Esophagus squamous epithelium (tissue), 5 donors: ENCODE data around the gene TUBGCP5. TPM values are rescaled to one million over a fixed set of nuclear protein-coding genes. Genes with fewer than 3 reads are reported as not detected.

ENCODE experiments used
- DNase-seq: peaks from one replicate; lab custom pipeline; 2025; lab: John Stamatoyannopoulos, UW
- H3K27ac ChIP-seq, 4 donors: fragments of 200-600 bp; sonication (generic); one replicate each; pipeline ENCODE4 v1.5.1; 2016 to 2019; ENCODE audit warnings: mild to moderate bottlenecking in 1 of 4
- H3K27me3 ChIP-seq, 4 donors: fragments of 200-600 bp; sonication (generic); 1 replicate in 3 of 4; 2 replicates in 1 of 4; pipeline versions ENCODE4 v1.5.1 to v1.6.0; 2017 to 2021; ENCODE audit warnings: antibody characterized with exemption in 1 of 4
- H3K36me3 ChIP-seq, 3 donors: fragments of 200-600 bp; sonication (generic); one replicate each; pipeline ENCODE4 v1.5.1; 2016 to 2019
- H3K4me1 ChIP-seq, 3 donors: fragments of 200-600 bp; sonication (generic); one replicate each; pipeline ENCODE4 v1.5.1; 2017 to 2019
- H3K4me3 ChIP-seq, 4 donors: fragments of 200-600 bp; sonication (generic); 1 replicate in 3 of 4; 2 replicates in 1 of 4; pipeline ENCODE4 v1.5.1; 2016 to 2019; ENCODE audit warnings: mild to moderate bottlenecking in 2 of 4, moderate library complexity in 1 of 4
- H3K9me3 ChIP-seq, 3 donors: fragments of 200-600 bp; sonication (generic); one replicate each; pipeline ENCODE4 v1.5.1; 2016 to 2019
- POLR2A ChIP-seq, 4 donors: fragments of 450-650 bp; IDR thresholded peaks; one replicate each; pipeline ENCODE4 v1.6.1; 2017; ENCODE audit warnings: antibody characterized with exemption in 4 of 4, mild to moderate bottlenecking in 4 of 4, moderate library complexity in 3 of 4
- WGBS, 2 donors: methylation state at CpG; one replicate each; pipeline ENCODE4 v1.1.5; 2018; 5-methylcytosine and 5-hydroxymethylcytosine counted together
- intact Hi-C: fragments of 100-400 bp; cut with DNase I; formaldehyde crosslinking; loops from one replicate; pipeline ENCODE4 v1.15.0; 2022
- total RNA-seq, 4 donors: library from RNA; depleted of rRNA; stranded (reverse); fragments of >200 nt; gene quantifications; one replicate each; pipeline ENCODE4 v1.1.0, GENCODE V29; 2016
- TF ChIP-seq, protein P1 (sequence below), 6 experiments: fragments of 450-650 bp in 4 of 6; fragments of 200-600 bp in 2 of 6; sonication (generic) in 2 of 6; IDR thresholded peaks; one replicate each; pipeline ENCODE4 v1.5.1; 2016 to 2019; ENCODE audit warnings: antibody characterized with exemption in 6 of 6, mild to moderate bottlenecking in 4 of 6, moderate library complexity in 4 of 6
- donor health status: DM: yes; HTN: yes; CAD: no.

Gene TUBGCP5
- total RNA-seq, 4 donors from 2014 or later: 10.6 to 33.6 (median 20.0) TPM

DNA sequence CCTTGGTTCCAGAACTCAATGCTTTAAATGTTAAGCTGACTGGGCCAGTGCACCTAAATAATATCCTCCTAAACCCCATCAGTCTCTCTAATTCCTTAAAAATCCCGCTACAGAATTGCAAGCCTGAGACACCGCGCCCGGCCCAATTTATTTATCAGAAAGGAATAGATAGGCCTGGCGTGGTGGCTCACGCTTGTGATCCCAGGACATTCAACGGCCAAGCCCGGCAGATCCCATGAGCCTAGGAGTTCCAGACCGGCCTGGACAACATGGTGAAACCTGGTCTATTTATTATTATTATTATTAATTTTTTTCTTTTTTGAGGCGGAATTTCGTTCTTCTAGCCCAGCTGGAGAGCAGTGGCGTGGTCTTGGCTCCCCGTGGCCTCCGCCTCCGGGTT lies 28.0 kb upstream of the TUBGCP5 start:
- WGBS, 2 donors: 91 to 93% methylated on average over 15 of the region's 15 CpGs

GRCh38 chr15:23065836-23066235 lies 26.5 kb upstream of the TUBGCP5 start:
- 93 to 95% methylated on average over 4 to 17 of the region's 23 CpGs for WGBS, 2 donors
- no peak for DNase-seq

More for the DNA sequence above, 28.0 kb upstream of the TUBGCP5 start:
- Histone ChIP-seq H3K4me3 (no peak overlapping the region), H3K27ac (no peak overlapping the region), H3K27me3 (peaks cover 0 to 7% (median 0%) of the 10 kb centered on the region in 4 donors), H3K36me3 (no peaks in the 10 kb centered on the region), H3K9me3 (peaks cover 0 to 7% (median 0%) of the 10 kb centered on the region in 3 donors), H3K4me1 (no peaks in the 10 kb centered on the region)
- no peak for DNase-seq
- intact Hi-C loops: no loop called here
- TF ChIP-seq POLR2A (IDR thresholded peaks at IDR 0.05): no peak
- TF ChIP-seq, protein P1, sequence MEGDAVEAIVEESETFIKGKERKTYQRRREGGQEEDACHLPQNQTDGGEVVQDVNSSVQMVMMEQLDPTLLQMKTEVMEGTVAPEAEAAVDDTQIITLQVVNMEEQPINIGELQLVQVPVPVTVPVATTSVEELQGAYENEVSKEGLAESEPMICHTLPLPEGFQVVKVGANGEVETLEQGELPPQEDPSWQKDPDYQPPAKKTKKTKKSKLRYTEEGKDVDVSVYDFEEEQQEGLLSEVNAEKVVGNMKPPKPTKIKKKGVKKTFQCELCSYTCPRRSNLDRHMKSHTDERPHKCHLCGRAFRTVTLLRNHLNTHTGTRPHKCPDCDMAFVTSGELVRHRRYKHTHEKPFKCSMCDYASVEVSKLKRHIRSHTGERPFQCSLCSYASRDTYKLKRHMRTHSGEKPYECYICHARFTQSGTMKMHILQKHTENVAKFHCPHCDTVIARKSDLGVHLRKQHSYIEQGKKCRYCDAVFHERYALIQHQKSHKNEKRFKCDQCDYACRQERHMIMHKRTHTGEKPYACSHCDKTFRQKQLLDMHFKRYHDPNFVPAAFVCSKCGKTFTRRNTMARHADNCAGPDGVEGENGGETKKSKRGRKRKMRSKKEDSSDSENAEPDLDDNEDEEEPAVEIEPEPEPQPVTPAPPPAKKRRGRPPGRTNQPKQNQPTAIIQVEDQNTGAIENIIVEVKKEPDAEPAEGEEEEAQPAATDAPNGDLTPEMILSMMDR (IDR thresholded peaks at IDR 0.05): no peak

GRCh38 chr15:23064156-23064555 lies 24.8 kb upstream of the TUBGCP5 start:
- H3K4me1 ChIP-seq: no peaks in the 10 kb centered on the region
- H3K4me3 ChIP-seq: no peak overlapping the region
- H3K27ac ChIP-seq: no peak overlapping the region
- peaks cover 0 to 7% (median 0%) of the 10 kb centered on the region in 3 donors for H3K9me3 ChIP-seq
- intact Hi-C loops: no loop called here
- no peak for TF ChIP-seq POLR2A (IDR thresholded peaks at IDR 0.05)
- TF ChIP-seq, protein P1 (IDR thresholded peaks at IDR 0.05): no peak
- no peak for DNase-seq
- 58 to 78% methylated on average over 2 to 5 of the region's 5 CpGs for WGBS, 2 donors
- H3K27me3 ChIP-seq: no peaks in the 10 kb centered on the region
- no peaks in the 10 kb centered on the region for H3K36me3 ChIP-seq

More at GRCh38 chr15:23065836-23066235, 26.5 kb upstream of the TUBGCP5 start:
- Histone ChIP-seq H3K27ac (no peak overlapping the region), H3K9me3 (peaks cover 0 to 7% (median 0%) of the 10 kb centered on the region in 3 donors), H3K4me1 (no peaks in the 10 kb centered on the region), H3K4me3 (no peak overlapping the region), H3K27me3 (no peaks in the 10 kb centered on the region), H3K36me3 (no peaks in the 10 kb centered on the region)
- intact Hi-C loops: no loop called here
- TF ChIP-seq, protein P1 (IDR thresholded peaks at IDR 0.05): no peak
- no peak for TF ChIP-seq POLR2A (IDR thresholded peaks at IDR 0.05)

- Histone ChIP-seq H3K4me1 (no peaks in the 10 kb centered on the region), H3K27me3 (peaks cover 0 to 9% (median 0%) of the 10 kb centered on the region in 4 donors), H3K9me3 (no peaks in the 10 kb centered on the region), H3K27ac (no peak overlapping the region), H3K4me3 (no peak overlapping the region), H3K36me3 (no peaks in the 10 kb centered on the region)
- TF ChIP-seq, protein P1 (IDR thresholded peaks at IDR 0.05): no peak
- TF ChIP-seq POLR2A (IDR thresholded peaks at IDR 0.05): no peak
- no peak for DNase-seq
- intact Hi-C loops: no loop called here
These were observed 18.3 kb upstream of the TUBGCP5 start for GRCh38 chr15:23057707-23058106.

DNA sequence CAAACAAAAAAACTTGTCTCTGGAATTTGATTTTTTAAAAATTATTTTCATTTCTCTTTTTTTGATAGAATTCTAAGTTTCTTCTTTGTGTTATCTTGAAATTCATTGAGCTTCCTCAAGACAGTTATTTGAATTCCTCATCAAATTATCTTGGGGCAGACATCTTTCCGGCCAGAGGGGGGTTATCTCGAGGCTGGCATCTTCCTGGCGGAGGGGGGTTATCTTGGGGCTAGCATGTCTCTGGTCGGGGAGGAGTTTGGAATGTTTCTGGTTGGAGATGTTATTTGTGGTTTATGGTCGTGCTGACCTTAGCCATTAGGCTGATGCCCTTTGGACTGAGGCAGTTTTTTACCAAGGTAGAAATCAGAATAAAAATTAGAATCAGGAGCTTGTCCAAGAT lies 15.9 kb upstream of the TUBGCP5 start:
- TF ChIP-seq POLR2A (IDR thresholded peaks at IDR 0.05): no peak
- TF ChIP-seq, protein P1 (IDR thresholded peaks at IDR 0.05): no peak
- DNase-seq: no peak
- no peaks in the 10 kb centered on the region for H3K9me3 ChIP-seq
- 62 to 69% methylated on average over 3 to 5 of the region's 5 CpGs for WGBS, 2 donors
- H3K27ac ChIP-seq: no peak overlapping the region
- H3K4me3 ChIP-seq: no peak overlapping the region
- no peaks in the 10 kb centered on the region for H3K4me1 ChIP-seq
- H3K36me3 ChIP-seq: no peaks in the 10 kb centered on the region
- H3K27me3 ChIP-seq: peaks cover 0 to 9% (median 0%) of the 10 kb centered on the region in 4 donors
- intact Hi-C loops: no loop called here
